Coronary artery (tissue), 2 donors: ENCODE measurements around the gene PDCD7.
A peak's percentile ranks its signal among the peaks of the same experiment; 100 is the strongest.
"Not testable (repeated sequence)": the region's sequence is repeated elsewhere in the genome, so short reads cannot be mapped to it uniquely, and the experiment has no call there.

Source experiments
- DNase-seq: peaks from one replicate; pipeline ENCODE4 v3.0.0-alpha.2; 2017; ENCODE audit warnings: low spot score
- H3K27ac ChIP-seq, 2 donors: fragments of 200-600 bp; sonication (generic); one replicate each; pipeline ENCODE4 v1.5.1; 2016 to 2019
- H3K4me3 ChIP-seq: fragments of 200-600 bp; sonication (generic); 2 replicates; pipeline ENCODE4 v1.5.1; 2016; ENCODE audit warnings: mild to moderate bottlenecking, moderate library complexity
- TF ChIP-seq, protein P1 (sequence below): fragments of 200-600 bp; sonication (generic); IDR thresholded peaks from one replicate; pipeline ENCODE4 v1.5.1; 2019; ENCODE audit warnings: antibody characterized with exemption

Gene PDCD7

GRCh38 chr15:65154720-65155119 lies 21.1 kb upstream of the PDCD7 start:
- DNase-seq: no peak
- Histone ChIP-seq H3K4me3 (no peak overlapping the region), H3K27ac (no peak overlapping the region)
- TF ChIP-seq, protein P1, sequence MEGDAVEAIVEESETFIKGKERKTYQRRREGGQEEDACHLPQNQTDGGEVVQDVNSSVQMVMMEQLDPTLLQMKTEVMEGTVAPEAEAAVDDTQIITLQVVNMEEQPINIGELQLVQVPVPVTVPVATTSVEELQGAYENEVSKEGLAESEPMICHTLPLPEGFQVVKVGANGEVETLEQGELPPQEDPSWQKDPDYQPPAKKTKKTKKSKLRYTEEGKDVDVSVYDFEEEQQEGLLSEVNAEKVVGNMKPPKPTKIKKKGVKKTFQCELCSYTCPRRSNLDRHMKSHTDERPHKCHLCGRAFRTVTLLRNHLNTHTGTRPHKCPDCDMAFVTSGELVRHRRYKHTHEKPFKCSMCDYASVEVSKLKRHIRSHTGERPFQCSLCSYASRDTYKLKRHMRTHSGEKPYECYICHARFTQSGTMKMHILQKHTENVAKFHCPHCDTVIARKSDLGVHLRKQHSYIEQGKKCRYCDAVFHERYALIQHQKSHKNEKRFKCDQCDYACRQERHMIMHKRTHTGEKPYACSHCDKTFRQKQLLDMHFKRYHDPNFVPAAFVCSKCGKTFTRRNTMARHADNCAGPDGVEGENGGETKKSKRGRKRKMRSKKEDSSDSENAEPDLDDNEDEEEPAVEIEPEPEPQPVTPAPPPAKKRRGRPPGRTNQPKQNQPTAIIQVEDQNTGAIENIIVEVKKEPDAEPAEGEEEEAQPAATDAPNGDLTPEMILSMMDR: no peak

- no peak for DNase-seq
- no peak overlapping the region for H3K4me3 ChIP-seq
- TF ChIP-seq, protein P1: no peak
- no peak overlapping the region for H3K27ac ChIP-seq
Measured at GRCh38 chr15:65147902-65148301, 14.3 kb upstream of the PDCD7 start.

GRCh38 chr15:65146438-65146837 lies 12.8 kb upstream of the PDCD7 start:
- no peak overlapping the region for H3K4me3 ChIP-seq
- H3K27ac ChIP-seq: no peak overlapping the region
- DNase-seq: no peak
- TF ChIP-seq, protein P1: no peak

DNA sequence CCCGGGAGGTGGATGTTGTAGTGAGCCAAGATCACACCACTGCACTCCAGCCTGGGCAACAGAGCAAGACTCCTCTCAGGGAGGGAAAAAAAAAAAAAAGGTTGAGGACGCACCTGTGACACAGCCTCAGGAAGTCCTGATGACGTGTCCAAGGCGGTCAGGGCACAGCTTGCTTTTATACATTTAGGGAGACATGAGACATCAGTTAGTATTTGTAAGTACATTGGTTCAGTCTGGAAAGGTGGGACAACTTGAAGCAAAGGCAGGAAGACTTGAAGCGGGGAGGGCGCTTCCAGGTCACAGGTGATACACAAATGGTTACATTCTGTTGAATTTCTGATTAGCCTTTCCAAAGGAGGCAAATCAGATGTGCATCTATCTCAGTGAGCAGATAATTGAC lies 5.0 kb upstream of the PDCD7 start:
- not testable (repeated sequence) for H3K27ac ChIP-seq, DNase-seq, H3K4me3 ChIP-seq

GRCh38 chr15:65137893-65138292 lies 4.3 kb upstream of the PDCD7 start:
- H3K4me3 ChIP-seq, DNase-seq, H3K27ac ChIP-seq: not testable (repeated sequence)

DNA sequence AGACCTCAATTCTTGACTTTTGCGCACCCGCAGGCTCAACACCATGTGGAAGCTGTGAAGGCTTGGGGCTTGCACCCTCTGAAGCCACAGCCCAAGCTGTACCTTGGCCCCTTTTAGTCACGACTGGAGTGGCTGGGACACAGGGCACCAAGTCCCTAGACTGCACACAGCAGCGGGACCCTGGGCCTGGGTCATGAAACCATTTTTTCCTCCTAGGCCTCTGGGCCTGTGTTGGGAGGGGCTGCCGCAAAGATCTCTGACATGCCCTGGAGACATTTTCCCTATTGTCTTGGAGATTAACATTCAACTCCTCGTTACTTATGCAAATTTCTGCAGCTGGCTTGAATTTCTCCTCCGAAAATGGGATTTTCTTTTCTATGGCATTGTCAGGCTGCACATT lies 3.5 kb upstream of the PDCD7 start:
- H3K27ac ChIP-seq, DNase-seq, H3K4me3 ChIP-seq: not testable (repeated sequence)

DNA sequence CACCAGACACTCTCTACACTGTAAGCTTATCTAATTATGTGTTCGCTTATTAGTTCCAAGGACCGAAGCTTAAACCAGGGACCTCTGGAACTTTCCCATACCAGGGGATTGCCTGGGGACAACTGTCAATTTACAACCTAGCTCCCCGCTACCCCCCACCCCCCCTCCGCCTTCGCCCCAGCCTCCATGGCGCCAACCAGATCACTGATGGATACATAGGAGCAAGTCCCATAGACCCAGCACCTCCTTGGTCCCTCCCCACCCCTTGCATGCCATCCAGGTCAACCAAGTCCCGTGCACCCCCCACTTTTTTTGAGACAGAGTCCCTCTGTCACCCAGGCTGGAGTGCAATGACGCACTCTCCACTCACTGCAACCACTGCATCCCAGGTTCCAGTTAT lies 930 bp upstream of the PDCD7 start:
- Histone ChIP-seq H3K27ac (no peak overlapping the region), H3K4me3 (peak overlapping the region; percentile 75)
- TF ChIP-seq, protein P1: no peak
- DNase-seq: no peak

GRCh38 chr15:65132878-65133547 lies 595 bp downstream of the PDCD7 start:
- peak overlapping the region; percentile 75 for H3K4me3 ChIP-seq
- TF ChIP-seq, protein P1: no peak
- peak overlapping the region; percentile 75 to 85 for H3K27ac ChIP-seq
- no peak for DNase-seq

- no peak for DNase-seq
- Histone ChIP-seq H3K27ac (no peak overlapping the region), H3K4me3 (no peak overlapping the region)
- TF ChIP-seq, protein P1: no peak
Measured at GRCh38 chr15:65130941-65131340, 2.7 kb downstream of the PDCD7 start.
